Endometrial microvascular endothelial cells (primary cell): ENCODE results near the gene LPAR3. TPM values are rescaled to one million over a fixed set of nuclear protein-coding genes. Genes with fewer than 3 reads are reported as not detected.

Experiments used
- in situ Hi-C: cut with HindIII; loops from 2 replicates; pipeline ENCODE4 v1.10.0; 2017; ENCODE audit warnings: low sequenced_read_pairs, low pct_unique_long_range_greater_than_20kb; ENCODE audit errors: inconsistent ontology term
- total RNA-seq: library from RNA; depleted of rRNA; stranded (reverse); fragments of >200 nt; gene quantifications from one replicate; pipeline ENCODE4 v1.2.3, GENCODE V29; 2015; ENCODE audit errors: inconsistent ontology term

Gene LPAR3
- total RNA-seq, 1 donor from 2014 or later: not detected

GRCh38 chr1:84840346-84840745 is 52.7 kb downstream of the LPAR3 start:
- in situ Hi-C loops: no loop called here

DNA sequence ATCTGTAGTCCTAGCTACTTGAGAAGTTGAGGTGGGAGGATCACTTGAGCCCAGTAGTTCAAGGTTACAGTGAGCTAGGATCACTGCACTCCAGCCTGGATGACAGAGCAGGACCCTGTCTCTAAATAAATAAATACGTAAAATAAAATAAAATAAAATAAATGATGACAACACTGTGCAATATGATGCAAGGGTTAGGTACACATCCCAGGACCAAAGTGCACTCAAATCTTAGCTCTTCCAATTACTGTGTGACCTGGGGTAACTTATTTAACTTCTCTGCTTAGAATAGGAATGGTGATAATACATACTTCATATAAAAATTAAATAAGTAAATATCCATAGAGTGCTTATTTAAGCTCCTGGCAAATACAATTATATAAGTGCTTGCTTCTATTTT is 53.5 kb downstream of the LPAR3 start:
- in situ Hi-C loops: no loop called here

- in situ Hi-C loops: no loop called here
Observed at GRCh38 chr1:84836145-84836544, 56.9 kb downstream of the LPAR3 start.

GRCh38 chr1:84835169-84835568 is 57.8 kb downstream of the LPAR3 start:
- in situ Hi-C loops: no loop called here

- in situ Hi-C loops: no loop called here
Observed at GRCh38 chr1:84834419-84835064, 58.5 kb downstream of the LPAR3 start.

DNA sequence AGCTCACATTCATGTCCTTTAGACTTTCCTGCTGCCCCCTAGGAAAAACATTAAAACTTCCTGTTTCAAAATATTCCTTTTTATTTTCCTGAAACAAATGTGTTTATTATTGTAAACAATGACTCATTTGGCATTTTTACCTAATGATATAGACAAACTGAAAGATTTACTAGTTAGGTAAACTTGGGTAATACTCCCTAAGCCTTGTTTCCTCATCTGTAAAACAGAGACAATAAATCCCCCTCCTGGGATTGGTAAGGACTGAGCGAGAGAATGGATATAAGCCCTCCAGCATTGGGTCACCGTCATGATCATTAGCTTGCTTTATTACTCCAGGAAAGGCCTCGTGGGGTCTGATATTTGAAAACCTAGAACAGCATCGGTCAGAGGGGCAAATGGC is 59.8 kb downstream of the LPAR3 start:
- in situ Hi-C loops: no loop called here

DNA sequence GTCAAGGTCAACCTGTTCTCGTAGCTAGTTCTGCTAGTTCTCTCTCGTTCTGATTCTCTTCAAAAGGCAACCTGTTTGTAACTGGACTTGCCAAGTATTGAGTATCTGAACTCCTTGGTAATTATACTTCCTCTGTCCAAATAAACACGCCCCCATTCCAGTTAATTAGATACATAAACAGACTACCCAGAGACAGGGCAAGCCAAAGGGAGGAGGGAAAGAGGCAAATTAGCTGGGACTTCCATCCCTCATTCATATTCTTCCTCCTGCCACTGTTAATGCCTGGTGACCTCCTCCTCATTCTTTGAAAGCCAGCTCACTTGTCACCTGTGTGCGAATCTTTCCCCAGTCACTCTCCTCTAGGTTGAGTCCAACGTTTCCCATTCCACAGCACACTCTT is 62.9 kb downstream of the LPAR3 start:
- in situ Hi-C loops: no loop called here

GRCh38 chr1:84827976-84828375 is 65.0 kb downstream of the LPAR3 start:
- in situ Hi-C loops: no loop called here

DNA sequence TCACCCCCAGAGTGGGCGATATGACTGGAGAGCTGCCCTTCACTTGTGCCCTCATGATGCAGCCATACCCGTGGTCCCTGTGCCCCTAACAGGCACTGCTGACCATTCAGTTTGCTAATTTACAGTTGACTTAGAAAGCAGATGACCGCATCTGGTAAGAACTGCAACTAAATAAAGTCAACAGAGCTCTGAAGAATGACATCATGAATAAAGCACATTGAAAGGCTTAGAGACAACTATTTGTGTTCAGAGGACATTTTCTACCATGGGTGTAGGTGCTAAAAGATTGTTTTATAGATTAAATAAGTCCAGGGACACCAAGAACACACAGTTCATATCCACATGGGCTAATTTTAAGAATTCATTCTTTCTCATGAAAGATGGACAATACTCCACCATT is 65.5 kb downstream of the LPAR3 start:
- in situ Hi-C loops: no loop called here

- in situ Hi-C loops: no loop called here
Observed at GRCh38 chr1:84825161-84825560, 67.8 kb downstream of the LPAR3 start.

DNA sequence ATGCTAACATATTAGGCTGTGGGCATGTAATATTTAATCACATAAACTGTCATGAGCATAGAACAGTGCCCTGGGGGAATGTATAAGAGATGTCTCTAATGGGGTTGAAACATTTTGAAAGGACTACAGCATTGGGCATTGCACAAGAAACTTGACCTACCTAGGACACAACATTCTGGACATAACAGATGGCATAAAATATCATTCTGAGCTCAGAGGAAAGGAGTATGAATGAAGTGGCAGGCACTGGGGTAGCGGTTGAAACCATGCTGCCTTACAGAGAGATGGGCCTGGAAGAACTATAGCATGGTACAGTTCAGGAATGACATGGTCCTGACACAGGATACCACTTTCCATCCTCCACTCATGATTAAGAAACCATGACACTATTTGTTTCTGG is 69.0 kb downstream of the LPAR3 start:
- in situ Hi-C loops: no loop called here

GRCh38 chr1:84823511-84823910 is 69.5 kb downstream of the LPAR3 start:
- in situ Hi-C loops: no loop called here

DNA sequence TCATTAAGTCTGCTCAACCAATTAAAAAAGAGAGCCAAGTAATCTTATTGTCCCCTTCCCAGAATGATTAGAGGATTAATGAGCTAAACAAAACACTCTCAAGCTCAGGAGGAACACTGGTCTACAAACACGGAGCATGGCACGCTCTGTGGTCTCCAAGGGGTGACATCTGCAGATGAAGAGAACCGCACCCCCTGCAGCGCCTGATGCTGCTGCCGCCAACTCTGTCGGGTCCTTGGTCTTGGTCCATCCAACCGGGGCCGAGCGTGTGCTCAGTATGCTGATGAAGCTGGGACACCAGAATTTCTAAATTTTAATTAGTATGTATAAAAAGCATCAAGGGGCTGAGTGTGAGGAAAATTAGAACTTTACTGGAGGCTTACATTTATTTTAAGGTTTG is 82.7 kb downstream of the LPAR3 start:
- in situ Hi-C loops: no loop called here

GRCh38 chr1:84809023-84809422 is 84.0 kb downstream of the LPAR3 start:
- in situ Hi-C loops: no loop called here

DNA sequence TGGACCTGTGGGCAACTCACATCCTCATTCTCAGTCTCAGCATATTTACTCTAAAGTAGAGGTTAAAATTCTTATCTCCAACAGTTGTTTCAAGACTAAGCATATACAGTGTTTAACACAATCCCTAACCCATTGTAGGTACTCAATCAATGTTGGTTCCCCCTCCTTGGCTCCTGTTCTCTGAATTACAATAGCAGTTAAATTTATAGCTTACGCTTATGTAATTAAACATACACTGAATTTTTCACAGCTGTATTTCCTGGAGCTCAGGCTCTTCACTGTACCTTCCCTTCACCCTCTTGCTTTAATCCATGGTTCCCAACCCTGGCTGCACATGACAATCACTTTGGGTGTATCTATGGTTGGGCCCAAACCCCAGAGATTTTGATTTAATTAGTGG is 89.4 kb downstream of the LPAR3 start:
- in situ Hi-C loops: no loop called here

- in situ Hi-C loops: no loop called here
Observed at GRCh38 chr1:84802567-84803232, 90.3 kb downstream of the LPAR3 start.

GRCh38 chr1:84800090-84801073 is 92.6 kb downstream of the LPAR3 start:
- in situ Hi-C loops: no loop called here

DNA sequence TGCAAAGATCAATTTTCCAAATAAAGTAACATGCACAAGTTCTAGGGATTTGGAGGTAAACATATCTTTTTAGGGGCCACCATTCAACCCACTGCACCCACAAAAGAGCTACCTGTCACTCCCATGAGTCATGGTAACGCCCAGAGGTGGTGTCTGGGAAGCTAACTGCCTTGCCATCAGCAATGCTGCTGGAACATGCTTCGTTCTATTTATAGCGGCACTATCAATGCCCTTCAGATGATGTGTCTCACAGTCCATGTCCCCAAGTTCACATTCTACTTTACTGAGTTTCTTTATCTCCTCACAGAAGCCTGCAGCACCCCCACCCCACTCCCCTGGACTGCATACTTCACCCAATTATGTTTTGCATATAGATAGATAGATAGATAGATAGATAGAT is 95.4 kb downstream of the LPAR3 start:
- in situ Hi-C loops: no loop called here

DNA sequence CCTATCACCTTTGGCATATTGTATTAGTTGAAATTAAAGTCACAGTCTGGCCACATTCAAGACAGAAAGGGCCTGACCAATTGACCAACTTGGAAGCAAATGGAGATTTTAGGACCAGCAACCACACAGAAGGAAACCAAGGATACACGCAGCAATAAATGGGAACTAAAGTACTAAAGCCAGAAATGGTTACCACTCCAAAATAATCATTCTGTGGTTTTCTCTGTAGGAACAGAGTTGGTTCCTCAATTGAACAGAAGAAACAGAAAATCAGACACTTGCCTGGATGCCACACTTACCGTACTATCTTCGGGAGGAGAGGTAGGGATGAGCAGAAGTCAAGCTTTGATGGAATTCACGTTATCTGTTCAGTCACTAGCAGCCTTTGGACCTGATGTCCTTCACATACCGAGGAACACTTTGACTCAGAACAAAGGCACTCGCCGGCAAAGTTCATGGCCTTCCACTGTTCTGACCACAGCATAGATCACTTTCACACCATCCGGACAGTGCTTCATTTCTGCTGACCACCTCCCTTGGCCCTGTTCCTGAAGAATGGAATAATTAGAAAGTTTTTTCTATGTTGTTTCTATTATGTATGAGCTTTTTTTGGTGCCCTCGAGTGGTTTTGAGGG is 96.9 kb downstream of the LPAR3 start:
- in situ Hi-C loops: no loop called here
